Measurements from ENCODE around the gene SUMO2.
"Not testable (repeated sequence)": the region's sequence is repeated elsewhere in the genome, so short reads cannot be mapped to it uniquely, and the experiment has no call there.

DNA sequence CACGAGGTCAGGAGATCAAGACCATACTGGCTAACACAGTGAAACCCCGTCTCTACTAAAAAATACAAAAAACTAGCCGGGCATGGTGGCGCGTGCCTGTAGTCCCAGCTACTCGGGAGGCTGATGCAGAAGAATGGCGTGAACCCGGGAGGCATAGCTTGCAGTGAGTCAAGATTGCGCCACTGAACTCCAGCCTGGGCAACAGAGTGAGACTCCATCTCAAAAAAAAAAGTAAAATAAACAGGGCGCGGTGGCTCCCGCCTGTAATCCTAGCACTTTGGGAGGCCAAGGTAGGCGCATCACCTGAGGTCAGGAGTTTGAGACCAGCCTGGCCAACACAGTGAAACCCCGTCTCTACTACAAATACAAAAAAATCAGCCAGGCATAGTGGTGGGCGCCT lies 18.2 kb downstream of the SUMO2 start:
- TF ChIP-seq CTCF (IDR thresholded peaks at IDR 0.05; ENCODE audit: low read depth, low read length, poor library complexity, severe bottlenecking); EZH2phosphoT487 (IDR thresholded peaks at IDR 0.05; ENCODE audit: borderline replicate concordance, low read length): not testable (repeated sequence)

Data from DOHH2 (cell line).